HuH-7 (cell line): ENCODE data around the gene GRXCR2.
"Not testable (repeated sequence)": the region's sequence is repeated elsewhere in the genome, so short reads cannot be mapped to it uniquely, and the experiment has no call there.

ENCODE experiments used
- DNase-seq: peaks from one replicate; pipeline ENCODE4 v3.0.0; 2011; ENCODE audit warnings: low spot score

The GRXCR2 gene, protein sequence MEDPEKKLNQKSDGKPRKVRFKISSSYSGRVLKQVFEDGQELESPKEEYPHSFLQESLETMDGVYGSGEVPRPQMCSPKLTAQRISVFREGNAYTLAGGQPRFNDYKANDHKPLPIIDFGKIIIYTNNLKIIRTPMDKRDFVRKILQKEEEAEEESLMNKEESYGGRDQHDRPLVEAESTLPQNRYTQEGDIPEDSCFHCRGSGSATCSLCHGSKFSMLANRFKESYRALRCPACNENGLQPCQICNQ

DNA sequence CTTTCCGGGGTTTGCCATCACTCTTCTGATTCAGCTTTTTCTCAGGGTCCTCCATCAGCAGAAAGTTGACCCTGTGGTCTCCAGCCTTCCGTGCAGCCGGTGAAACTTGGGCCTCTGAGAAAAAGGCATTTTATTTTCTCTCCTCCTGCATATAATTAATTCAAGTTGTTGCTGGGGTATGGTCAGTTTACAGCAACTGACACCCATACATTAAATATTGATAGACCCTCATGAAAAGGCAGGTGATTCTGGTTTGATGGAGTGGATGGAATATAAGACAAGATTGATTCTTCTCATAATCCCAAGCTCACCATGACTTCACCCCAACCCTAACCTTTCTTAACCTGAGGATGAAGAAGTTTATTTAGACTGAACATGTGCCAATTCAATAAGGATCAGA lies at the start of gene GRXCR2:
GRXCR2 (minus strand) TSS at position 101 of the 400 bp plus-strand sequence; CDS start at position 55, 46 bp downstream.
- DNase-seq: no peak

DNA sequence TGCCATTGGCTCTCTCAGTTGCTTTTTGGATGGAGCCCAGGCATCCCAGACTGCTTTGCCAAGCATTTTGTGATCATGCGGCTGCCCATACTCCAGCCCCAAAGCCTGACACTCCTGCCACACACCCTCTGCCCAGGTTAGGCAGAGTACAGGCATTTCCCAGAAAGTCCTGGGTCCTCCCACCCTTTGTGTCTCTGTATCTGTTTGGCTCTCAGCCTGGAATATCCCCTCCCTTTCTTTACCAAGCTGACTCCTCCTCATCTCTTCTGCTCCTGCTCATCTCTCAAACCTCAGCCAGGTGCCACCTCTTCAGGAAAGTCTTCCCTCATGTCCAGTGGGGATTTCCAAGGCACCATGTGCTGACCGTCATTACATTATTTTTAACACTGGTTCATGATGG lies 49.2 kb upstream of the GRXCR2 start:
- no peak for DNase-seq

DNA sequence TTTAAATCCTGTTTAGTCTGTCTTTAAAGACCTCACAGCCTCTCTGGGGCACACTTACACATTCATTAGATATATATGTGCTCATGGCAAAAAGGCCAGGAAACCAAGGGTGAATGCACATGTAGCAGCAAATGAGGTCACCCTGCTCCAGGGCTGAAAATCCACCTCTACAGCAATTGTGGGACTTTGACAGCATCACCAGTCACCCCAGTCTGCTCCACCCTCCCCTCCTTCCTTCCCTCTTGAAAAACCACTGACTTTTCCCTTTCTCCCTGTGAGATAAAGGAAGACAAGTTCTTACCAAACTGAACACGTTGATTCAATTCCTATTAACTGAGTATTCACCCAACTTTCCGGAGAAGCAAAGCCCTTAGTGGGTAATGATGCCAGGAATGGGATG lies 48.4 kb upstream of the GRXCR2 start:
- no peak for DNase-seq

DNA sequence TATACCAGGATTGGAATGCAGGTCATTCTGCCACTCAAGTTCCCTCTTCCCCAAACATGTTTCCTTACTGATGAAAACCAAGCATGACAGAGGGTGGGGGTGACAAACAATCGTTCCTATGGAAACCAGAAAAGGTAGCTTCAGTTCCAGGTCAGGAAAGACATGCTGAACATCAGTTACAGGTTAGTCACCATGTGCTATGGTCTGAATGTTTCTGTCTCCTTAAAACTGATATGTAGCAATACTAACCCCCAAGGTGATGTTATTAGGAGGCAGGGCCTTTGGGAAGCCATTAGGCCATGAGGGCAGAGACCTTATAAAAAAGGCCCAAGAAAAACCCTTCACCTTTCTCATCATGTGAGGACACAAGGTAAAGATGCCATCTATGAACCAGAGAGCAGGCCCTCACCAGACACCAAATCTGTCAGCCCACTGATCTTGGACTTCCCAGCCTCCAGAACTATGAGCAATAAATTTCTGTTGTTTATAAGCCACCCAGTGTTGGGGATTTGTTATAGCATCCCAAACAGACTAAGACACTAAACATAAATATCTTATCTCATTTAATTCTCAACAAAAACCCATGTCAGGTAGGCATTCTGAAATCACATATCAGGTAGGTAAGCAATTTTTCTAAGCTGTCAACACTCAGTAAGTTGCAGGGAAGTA lies 47.9 kb upstream of the GRXCR2 start:
- DNase-seq: no peak

DNA sequence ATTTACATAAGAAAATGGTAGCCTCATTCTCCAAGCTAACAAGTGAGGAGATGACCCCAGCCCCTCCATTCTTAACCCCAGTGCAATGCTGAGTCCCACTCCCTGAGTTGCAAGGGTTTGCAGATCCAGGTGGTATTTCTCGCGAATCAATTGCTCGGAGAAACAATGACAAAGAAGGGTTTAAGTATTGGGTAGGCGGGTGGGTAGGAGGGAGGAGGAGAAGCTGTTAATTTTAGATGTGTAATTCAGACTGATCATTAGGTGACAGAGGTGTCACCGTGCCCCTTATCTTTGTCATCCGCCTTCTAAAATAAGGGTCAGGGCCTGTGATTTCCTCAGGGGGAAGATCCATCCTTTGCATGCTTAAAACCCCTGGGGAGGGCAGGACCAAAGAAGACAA lies 46.6 kb upstream of the GRXCR2 start:
- DNase-seq: no peak

DNA sequence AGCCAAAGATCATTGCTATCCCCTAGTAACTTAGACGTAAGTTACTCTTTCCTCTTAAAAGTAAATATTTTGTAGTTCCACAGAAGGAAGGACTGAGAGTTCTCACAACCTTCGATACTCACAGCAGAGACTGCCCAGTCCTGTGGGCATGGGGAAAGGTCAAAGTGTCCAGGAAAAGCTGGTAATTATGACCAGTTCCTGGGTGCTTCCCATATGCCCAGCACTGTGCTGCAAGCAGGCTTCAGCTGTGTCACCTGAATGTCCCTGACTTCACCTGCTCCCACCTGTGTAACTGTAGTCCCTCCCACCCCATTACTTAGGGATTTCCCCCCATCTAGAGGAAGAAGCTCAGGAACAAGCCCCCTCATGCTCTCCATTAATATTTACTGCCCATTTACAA lies 45.6 kb upstream of the GRXCR2 start:
- no peak for DNase-seq

DNA sequence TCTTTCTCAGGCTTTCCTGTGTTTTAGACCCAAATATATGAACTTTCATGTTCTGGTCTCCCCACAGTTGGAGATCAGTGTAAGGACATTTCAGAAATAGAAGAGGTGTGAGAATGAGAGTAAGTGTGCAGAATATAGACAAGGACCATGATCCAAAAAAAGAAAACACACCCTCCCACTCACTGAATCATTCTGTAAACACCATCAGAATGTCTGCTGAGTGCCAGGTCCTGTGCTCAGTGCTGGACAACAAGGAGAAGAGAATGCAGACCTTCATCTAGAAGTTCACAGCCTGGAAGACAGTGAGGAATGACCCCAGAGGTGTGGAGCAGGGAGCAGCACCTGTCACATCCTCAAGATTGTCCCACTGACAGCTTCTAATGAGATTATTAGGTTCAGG lies 44.5 kb upstream of the GRXCR2 start:
- DNase-seq: no peak

DNA sequence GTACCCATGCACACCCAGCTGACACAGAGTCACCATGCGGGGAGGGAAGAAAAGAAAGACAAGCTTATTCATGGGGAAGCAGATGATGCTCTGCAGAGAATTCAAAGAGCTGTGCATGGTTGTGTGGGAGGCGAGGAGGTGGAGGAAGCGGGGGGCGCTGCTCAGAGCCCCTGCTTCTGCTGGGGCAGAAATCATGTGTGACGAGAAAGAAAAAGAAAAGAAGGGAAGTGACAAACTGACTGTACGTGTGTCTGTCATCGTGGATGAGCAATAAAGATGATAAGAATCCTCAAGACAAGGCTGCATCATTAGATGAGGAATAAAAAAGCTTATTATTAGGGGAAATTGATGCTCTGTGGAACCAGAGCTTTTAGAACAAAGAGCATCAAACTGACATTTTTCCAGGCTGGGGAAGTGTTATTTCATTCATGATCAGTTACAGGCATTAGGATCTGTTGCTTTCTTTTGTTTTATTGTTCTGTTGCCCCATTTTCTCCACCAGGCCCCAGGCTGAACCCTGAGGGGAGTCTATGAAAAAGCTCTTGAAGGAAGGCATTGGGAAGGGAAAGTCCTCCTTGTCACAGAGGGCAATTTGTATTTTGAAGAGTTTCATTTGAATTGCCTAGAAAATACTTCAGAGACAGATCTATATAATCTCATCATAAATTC lies 43.3 kb upstream of the GRXCR2 start:
- no peak for DNase-seq

DNA sequence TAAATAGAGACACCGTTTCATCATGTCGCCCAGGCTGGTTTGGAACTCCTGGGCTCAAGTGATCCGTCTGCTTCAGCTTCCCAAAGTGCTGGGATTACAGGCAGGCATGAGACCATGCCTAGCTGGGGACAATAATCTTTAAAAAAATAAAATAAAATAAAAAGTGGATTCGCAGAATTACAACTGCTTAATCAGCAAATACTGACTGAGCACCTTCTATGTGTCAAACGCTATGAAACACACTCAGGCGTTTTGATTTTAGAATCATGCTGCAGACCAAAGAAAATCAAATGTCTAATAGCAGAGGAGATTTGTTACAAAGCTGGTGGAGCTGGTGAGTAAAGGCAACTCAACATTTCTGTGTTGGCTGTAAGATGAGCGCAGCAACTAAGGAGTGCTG lies 40.9 kb upstream of the GRXCR2 start:
- DNase-seq: no peak

DNA sequence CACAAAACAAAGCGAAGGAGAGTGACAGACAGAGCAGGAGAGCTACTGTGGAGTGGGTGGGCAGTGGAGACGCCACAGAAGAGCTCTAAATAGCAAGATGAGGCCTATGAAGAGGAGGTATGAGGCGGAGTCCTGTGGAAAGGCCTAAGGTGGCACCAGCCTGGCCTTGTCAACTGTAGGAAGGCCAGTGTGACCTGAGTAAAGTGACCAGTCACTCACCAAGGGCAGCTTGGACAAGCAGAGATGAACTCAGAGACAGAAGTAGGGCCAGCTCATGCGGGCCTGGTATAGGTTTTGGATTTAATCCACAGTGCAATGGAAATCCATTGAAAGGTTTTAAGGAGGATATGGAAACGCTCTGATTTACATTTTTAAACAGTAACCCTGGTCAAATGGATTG lies 39.8 kb upstream of the GRXCR2 start:
- no peak for DNase-seq

DNA sequence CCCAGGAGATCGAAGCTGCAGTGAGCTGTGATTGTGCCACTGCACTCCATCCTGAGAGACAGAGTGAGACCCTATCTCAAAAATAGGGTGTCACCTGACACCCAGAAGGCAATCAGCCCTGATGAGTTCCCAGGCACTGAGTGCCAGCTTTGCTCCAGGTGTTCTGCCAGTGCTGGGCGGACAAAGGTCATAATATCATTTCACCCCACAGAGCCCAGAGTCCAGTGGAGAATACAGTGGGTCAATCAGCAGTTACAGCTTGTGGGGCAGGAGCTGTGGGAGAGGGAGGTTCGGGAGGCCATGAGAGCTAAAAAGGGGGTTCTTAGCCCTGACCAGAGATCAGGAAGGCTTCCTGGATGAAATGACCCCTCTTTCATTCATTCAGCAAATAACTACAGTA lies 39.2 kb upstream of the GRXCR2 start:
- no peak for DNase-seq

DNA sequence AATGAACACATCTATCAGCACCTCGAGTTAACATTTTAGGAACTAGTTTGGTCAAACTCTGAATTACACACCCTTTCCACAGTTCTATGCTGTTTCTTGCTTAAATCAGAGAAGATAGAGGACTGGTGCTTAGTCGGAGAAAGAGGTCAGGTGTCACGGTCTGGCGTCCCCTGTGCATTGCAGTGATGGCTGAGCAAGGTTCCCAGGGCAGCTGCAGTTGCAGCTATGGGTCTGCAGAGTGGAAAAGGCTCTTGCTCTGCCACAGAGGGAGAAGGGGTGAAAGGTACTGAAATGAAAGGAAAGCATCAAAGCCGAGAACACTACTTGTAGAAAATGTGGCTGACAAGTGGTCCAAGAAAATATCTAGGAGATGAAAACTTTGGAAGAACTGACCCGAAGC lies 38.4 kb upstream of the GRXCR2 start:
- no peak for DNase-seq

DNA sequence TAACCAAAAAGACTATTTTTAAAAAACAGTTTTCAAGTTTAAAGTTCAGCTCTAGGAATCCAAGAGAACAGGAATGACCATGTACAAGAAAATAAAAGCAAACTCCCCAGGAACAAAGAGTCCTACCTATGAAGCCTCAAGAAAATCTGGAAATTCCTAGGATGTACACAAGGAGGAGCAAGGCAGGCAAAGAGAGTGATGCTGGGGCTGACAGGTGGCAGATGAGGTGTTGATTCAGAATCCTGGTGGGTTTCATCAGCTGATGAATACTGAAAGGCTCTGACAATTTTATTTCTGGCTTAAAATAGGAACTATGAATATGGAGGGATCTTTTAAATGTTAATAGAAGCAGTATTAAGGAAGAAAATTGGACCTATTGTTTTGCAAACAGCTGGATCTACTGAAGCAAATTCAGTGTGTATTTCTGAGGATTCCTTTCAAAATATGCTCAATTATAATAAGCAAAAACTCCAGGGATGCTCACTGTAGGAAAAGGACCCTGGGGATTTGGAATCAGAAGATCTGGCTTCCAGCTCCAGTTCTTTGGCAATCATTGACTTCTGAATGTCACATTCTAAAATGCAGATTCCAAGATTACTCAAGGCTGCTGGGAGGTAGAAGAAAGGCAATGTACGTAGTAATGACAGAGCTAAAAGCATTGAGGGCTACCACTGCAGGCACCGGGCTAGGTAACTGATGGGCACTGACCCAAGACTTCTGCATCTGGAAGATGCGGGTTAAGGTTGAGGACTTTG lies 35.6 kb upstream of the GRXCR2 start:
- no peak for DNase-seq

DNA sequence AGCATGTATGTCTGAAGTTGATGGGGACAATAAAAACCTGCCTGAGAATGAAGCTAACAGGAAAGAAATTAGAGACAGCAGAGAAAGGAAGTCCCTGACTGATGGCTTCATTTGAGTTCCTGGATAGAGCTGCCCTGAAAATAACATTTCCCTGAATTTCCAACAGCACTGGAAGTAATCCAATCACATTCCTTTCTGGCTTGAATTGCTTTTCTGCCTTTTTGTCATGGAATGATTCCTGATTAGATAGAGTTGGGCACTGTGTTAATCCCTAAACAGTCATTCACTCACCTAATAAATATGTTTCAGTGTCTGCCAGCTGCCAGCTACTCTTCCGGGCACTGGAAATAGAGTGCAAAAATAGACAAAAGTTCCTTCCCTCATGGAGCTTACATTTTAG lies 33.6 kb upstream of the GRXCR2 start:
- DNase-seq: no peak

DNA sequence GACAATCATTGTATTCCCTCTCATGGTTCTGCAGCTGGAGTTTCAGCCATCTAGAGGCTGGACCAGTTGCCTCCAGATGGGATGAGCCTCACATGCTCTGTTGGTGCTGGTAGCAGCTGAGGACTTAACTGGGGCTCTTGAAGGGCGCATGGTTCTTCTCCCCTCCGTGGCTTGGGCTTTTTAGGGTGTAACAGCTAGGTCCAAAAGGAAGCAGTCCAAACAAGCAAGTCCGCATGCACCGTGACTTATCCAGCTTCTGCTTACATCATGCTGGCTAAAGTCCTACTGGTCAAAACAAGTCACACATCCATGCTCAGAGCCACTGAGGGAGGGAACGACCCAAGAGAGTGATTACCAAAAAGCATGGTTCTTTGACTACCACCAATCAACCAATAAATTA lies 31.9 kb upstream of the GRXCR2 start:
- DNase-seq: no peak

DNA sequence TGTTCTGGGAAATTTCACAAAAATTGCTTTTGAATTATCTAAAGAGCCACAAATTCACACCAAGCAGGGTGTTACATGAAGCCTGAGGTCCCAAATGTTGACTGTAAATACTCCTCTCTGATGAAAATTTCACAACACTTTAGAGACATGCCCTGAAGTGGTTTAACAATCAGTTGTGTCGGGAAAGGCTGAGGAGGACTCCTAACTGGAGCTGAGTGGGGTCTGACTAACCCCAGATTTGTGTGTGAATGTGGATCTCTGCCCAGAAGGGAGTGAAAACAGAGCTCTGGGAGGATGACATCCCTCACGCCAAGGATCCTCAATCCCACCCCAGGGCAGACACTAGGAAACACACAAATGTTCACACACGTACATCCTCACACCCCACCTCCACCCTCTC lies 31.1 kb upstream of the GRXCR2 start:
- no peak for DNase-seq

DNA sequence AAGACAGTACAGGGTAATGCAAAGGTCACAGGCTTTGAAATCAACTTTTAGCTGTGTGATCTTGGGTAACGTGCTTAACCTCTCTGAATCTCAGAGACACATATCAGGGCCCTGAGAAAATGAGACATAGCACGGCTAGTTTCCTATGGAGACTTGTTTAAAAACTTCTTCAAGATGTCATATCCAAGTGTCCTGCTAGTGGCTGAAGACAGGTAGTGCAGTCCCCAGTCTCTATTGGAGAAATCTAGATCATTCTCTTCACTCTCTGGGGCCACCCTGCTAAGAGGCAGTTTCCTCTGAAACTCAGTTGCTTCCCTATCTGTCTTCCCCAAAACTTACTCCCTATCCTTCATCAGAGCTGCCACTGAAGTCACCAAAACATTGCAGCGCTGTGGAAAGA lies 30.3 kb upstream of the GRXCR2 start:
- DNase-seq: no peak

DNA sequence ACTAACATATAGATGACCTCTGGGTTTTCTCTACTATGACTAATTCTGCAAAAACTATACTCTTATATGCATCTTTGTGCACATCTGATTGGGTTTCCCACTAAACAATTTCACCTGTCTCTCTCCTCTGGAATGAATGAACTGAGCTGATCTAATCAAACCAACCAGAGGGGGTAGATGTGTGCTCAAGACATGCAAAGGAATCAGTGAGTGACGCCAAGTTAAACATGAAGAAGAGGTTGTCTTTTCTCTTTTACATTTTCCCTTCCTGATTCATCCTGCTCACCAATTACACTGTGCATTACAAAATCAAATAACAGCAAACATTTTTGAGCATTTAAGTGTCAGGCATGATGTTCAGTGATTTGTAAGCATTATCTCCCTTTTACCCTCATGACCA lies 29.6 kb upstream of the GRXCR2 start:
- no peak for DNase-seq

DNA sequence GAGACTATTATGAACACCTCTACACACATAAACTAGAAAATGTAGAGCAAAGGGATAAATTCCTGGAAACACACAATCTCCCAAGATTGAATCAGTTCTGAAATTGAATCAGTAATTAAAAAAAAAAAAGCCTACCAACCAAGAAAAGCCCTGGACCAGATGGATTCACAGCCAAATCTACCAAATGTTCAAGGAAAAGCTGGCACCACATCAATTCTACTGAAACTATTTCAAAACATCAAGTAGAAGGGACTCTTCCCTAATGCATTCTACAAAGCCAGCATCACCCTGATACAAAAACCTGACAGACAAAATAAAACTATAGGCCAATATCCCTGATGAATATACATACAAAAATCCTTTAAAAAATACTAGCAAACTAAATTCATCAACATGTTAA lies 25.4 kb upstream of the GRXCR2 start:
- DNase-seq: no peak

DNA sequence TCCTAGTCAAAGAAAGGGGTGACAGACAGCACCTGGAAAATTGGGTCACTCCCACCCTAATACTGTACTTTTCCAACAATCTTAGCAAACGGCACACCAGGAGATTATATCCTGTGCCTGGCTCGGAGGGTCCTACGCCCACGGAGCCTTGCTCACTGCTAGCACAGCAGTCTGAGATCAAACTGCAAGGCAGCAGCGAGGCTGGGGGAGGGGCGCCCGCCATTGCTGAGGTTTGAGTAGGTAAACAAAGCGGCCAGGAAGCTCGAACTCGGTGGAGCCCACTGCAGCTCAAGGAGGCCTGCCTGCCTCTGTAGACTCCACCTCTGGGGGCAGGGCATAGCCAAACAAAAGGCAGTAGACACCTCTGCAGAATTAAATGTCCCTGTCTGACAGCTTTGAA lies 18.6 kb upstream of the GRXCR2 start:
- DNase-seq: not testable (repeated sequence)

DNA sequence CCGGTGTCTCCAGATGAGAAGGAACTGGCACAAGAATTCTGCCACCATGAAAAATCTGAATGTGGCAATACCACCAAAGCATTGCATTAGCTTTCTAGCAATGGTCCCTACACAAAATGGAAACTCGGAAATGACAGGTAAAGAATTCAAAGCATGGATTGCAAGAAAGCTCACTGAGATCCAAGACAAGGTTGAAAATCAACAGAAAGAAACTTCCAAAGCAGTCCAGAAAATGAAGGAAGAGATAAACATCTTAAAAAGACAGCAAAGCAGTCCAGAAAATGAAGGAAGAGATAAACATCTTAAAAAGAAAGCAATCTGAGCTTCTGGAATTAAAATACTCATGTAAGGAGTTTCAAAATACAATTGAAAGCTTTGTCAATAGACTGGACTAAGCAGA lies 16.8 kb upstream of the GRXCR2 start:
- DNase-seq: no peak

DNA sequence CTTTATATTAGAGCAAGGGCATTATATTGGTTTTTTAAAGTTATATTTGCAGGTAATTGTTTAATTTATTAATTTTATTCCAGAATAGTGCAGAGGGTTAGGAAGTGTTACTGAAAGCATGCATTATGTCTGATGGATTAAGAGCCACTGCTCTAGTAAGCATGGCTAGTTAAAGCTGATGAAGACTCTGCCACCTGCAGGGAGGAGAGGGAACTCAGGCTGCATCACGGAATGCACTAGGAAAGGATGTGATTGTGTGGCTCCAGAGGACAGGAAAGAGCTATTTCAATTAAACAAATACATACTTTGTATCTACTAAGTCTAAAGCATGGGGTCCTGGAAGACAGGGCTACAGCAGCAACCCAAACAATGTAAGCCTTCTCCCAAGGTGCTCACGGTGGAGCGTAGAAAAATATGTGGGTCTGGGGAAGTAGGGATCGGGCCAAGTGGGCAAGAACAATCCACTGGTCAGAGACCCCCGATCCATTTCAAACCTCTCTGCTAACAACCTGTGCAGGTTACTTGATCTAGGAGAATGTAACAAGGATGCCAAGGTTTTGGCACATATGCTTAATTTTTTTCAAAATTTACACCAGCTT lies 15.3 kb upstream of the GRXCR2 start:
- DNase-seq: peak; percentile 43

DNA sequence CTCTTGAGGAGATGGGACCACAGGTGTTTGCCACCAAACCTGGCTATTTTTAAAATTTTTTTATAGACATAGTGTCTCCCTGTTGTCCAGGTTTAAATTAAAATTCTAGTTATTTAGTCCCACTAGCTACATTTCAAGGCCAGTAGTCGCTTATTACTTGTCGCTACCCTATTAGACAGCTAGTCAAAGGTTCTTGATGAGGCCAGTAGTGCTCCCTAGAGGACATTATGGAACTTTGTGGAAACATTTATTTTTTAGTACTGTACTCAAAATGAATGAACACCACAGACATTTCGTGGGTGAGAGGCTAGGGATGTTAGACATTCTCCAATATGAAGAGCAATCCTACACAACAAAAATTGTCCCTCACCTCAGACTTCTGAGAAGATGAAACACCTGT lies 14.4 kb upstream of the GRXCR2 start:
- DNase-seq: no peak
